NT2/D1 (cell line): ENCODE results near the gene MICAL2.

Experiments
- DNase-seq: peaks from one replicate; pipeline ENCODE4 v3.0.0-alpha.2; 2011; ENCODE audit warnings: low read depth, low spot score
- H3K27me3 ChIP-seq: 2 replicates; pipeline ENCODE4 v1.6.0; 2011; ENCODE audit warnings: mild to moderate bottlenecking; ENCODE audit not compliant: insufficient read length, insufficient read depth
- H3K36me3 ChIP-seq: 2 replicates; pipeline ENCODE4 v1.6.1; 2011; ENCODE audit warnings: mild to moderate bottlenecking, low read length, mixed read lengths; ENCODE audit not compliant: insufficient read depth, insufficient read length
- H3K4me1 ChIP-seq: 2 replicates; pipeline ENCODE4 v1.5.1; 2011; ENCODE audit not compliant: insufficient read depth, insufficient read length
- H3K4me3 ChIP-seq: 2 replicates; pipeline ENCODE4 v1.5.1; 2011; ENCODE audit warnings: low read depth; ENCODE audit not compliant: insufficient read length
- H3K9ac ChIP-seq: 2 replicates; pipeline ENCODE4 v1.6.0; 2011; ENCODE audit warnings: low read depth; ENCODE audit not compliant: insufficient read length
- H3K9me3 ChIP-seq: 2 replicates; pipeline ENCODE4 v1.5.1; 2011; ENCODE audit warnings: mild to moderate bottlenecking, low read length; ENCODE audit not compliant: insufficient read depth
- SUZ12 ChIP-seq: IDR thresholded peaks from 2 replicates; pipeline ENCODE4 v1.6.1; 2011; ENCODE audit not compliant: insufficient read length, insufficient read depth; ENCODE audit errors: extremely low read depth
- YY1 ChIP-seq: IDR thresholded peaks from 2 replicates; pipeline ENCODE4 v1.6.1; 2011; ENCODE audit not compliant: insufficient read length, insufficient read depth
- ZNF274 ChIP-seq: IDR thresholded peaks from 2 replicates; pipeline ENCODE4 v1.6.1; 2011; ENCODE audit warnings: mild to moderate bottlenecking, low read depth, low read length

MICAL2 gene

GRCh38 chr11:12284316-12285050 lies 174.1 kb downstream of the MICAL2 start:
- Histone ChIP-seq H3K9me3 (no peaks in the 10 kb centered on the region), H3K36me3 (no peaks in the 10 kb centered on the region), H3K4me1 (peaks cover 9% of the 10 kb centered on the region), H3K4me3 (no peak overlapping the region), H3K27me3 (no peaks in the 10 kb centered on the region), H3K9ac (no peak overlapping the region)
- DNase-seq: no peak
- TF ChIP-seq YY1 (no peak), SUZ12 (no peak), ZNF274 (no peak)

GRCh38 chr11:12285106-12285505 lies 174.7 kb downstream of the MICAL2 start:
- DNase-seq: no peak
- H3K36me3 ChIP-seq: no peaks in the 10 kb centered on the region
- no peak overlapping the region for H3K9ac ChIP-seq
- TF ChIP-seq ZNF274 (no peak), YY1 (no peak), SUZ12 (no peak)
- H3K9me3 ChIP-seq: no peaks in the 10 kb centered on the region
- H3K4me3 ChIP-seq: no peak overlapping the region
- peaks cover 9% of the 10 kb centered on the region for H3K4me1 ChIP-seq
- no peaks in the 10 kb centered on the region for H3K27me3 ChIP-seq

GRCh38 chr11:12285811-12286222 lies 175.4 kb downstream of the MICAL2 start:
- Histone ChIP-seq H3K36me3 (no peaks in the 10 kb centered on the region), H3K9me3 (no peaks in the 10 kb centered on the region), H3K4me3 (no peak overlapping the region), H3K9ac (no peak overlapping the region), H3K4me1 (peaks cover 6% of the 10 kb centered on the region), H3K27me3 (no peaks in the 10 kb centered on the region)
- TF ChIP-seq ZNF274: no peak
- TF ChIP-seq SUZ12: no peak
- no peak for TF ChIP-seq YY1
- no peak for DNase-seq

- H3K9ac ChIP-seq: no peak overlapping the region
- peaks cover 6% of the 10 kb centered on the region for H3K4me1 ChIP-seq
- no peak for DNase-seq
- H3K9me3 ChIP-seq: no peaks in the 10 kb centered on the region
- H3K4me3 ChIP-seq: no peak overlapping the region
- TF ChIP-seq SUZ12 (no peak), ZNF274 (no peak), YY1 (no peak)
- H3K27me3 ChIP-seq: no peaks in the 10 kb centered on the region
- H3K36me3 ChIP-seq: no peaks in the 10 kb centered on the region
Observed at GRCh38 chr11:12286606-12287005, 176.2 kb downstream of the MICAL2 start.

- no peaks in the 10 kb centered on the region for H3K27me3 ChIP-seq
- peaks cover 6% of the 10 kb centered on the region for H3K4me1 ChIP-seq
- no peaks in the 10 kb centered on the region for H3K9me3 ChIP-seq
- no peaks in the 10 kb centered on the region for H3K36me3 ChIP-seq
- H3K4me3 ChIP-seq: no peak overlapping the region
- no peak overlapping the region for H3K9ac ChIP-seq
- TF ChIP-seq YY1 (no peak), SUZ12 (no peak), ZNF274 (no peak)
- DNase-seq: peak; percentile 50
Observed at GRCh38 chr11:12287009-12287373, 176.6 kb downstream of the MICAL2 start.

- H3K9ac ChIP-seq: no peak overlapping the region
- no peaks in the 10 kb centered on the region for H3K9me3 ChIP-seq
- no peak for DNase-seq
- H3K4me3 ChIP-seq: no peak overlapping the region
- no peak for TF ChIP-seq ZNF274
- no peaks in the 10 kb centered on the region for H3K27me3 ChIP-seq
- H3K4me1 ChIP-seq: peaks cover 6% of the 10 kb centered on the region
- no peaks in the 10 kb centered on the region for H3K36me3 ChIP-seq
Observed at GRCh38 chr11:12287374-12288211, 177.2 kb downstream of the MICAL2 start.

- no peak overlapping the region for H3K9ac ChIP-seq
- H3K27me3 ChIP-seq: no peaks in the 10 kb centered on the region
- no peaks in the 10 kb centered on the region for H3K36me3 ChIP-seq
- no peak overlapping the region for H3K4me3 ChIP-seq
- TF ChIP-seq SUZ12 (no peak), YY1 (no peak), ZNF274 (no peak)
- H3K9me3 ChIP-seq: no peaks in the 10 kb centered on the region
- DNase-seq: peak; percentile 67
- peaks cover 6% of the 10 kb centered on the region for H3K4me1 ChIP-seq
Observed at GRCh38 chr11:12288212-12288930, 178.0 kb downstream of the MICAL2 start.
